T-helper 1 cell treated with Interleukin-12 subunit alpha and Interleukin-12 subunit beta and Interleukin-4 antibody, amounts not matched to agents 30 ng/mL and 1 ng/mL, for 36 hours (primary cell): ENCODE data around the gene ACYP2. TPM values are rescaled to one million over a fixed set of nuclear protein-coding genes. Genes with fewer than 3 reads are reported as not detected.

Source experiments
- total RNA-seq: library from RNA; stranded (reverse); gene quantifications from 2 replicates; pipeline ENCODE4 v1.2.3, GENCODE V29; 2022

The ACYP2 gene
- total RNA-seq, 1 donor from 2014 or later = 11.8 TPM

Other genes with a start within 250 kb of the ACYP2 start
- 56.6 and 65.2 TPM in 2 replicates for gene PSME4, start 144.6 kb upstream of the ACYP2 start, total RNA-seq
- not detected in 2 replicates for gene TSPYL6, start 140.6 kb downstream of the ACYP2 start, total RNA-seq